Uterus (tissue), 2 donors: ENCODE results near the gene AK1.

Source experiments
- CTCF ChIP-seq, 4 experiments: fragments of 200-600 bp in 2 of 4; fragments of 450-650 bp in 2 of 4; sonication (generic) in 2 of 4; IDR thresholded peaks; one replicate each; pipeline ENCODE4 v1.5.1; 2016 to 2019; ENCODE audit warnings: antibody characterized with exemption in 4 of 4, mild to moderate bottlenecking in 2 of 4, moderate library complexity in 1 of 4
- POLR2A ChIP-seq, 2 donors: fragments of 450-650 bp; IDR thresholded peaks; one replicate each; pipeline ENCODE4 v1.6.1; 2016; ENCODE audit warnings: antibody characterized with exemption in 2 of 2, mild to moderate bottlenecking in 1 of 2, moderate library complexity in 1 of 2

GRCh38 chr9:127918183-127919107 lies 41.0 kb upstream of the AK1 start:
- TF ChIP-seq CTCF (IDR thresholded peaks at IDR 0.05) (no peak), POLR2A (IDR thresholded peaks at IDR 0.05) (no peak)
